Measurements from ENCODE around the gene UBASH3B.
"Not testable (repeated sequence)": the region's sequence is repeated elsewhere in the genome, so short reads cannot be mapped to it uniquely, and the experiment has no call there.

The UBASH3B gene, protein sequence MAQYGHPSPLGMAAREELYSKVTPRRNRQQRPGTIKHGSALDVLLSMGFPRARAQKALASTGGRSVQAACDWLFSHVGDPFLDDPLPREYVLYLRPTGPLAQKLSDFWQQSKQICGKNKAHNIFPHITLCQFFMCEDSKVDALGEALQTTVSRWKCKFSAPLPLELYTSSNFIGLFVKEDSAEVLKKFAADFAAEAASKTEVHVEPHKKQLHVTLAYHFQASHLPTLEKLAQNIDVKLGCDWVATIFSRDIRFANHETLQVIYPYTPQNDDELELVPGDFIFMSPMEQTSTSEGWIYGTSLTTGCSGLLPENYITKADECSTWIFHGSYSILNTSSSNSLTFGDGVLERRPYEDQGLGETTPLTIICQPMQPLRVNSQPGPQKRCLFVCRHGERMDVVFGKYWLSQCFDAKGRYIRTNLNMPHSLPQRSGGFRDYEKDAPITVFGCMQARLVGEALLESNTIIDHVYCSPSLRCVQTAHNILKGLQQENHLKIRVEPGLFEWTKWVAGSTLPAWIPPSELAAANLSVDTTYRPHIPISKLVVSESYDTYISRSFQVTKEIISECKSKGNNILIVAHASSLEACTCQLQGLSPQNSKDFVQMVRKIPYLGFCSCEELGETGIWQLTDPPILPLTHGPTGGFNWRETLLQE

DNA sequence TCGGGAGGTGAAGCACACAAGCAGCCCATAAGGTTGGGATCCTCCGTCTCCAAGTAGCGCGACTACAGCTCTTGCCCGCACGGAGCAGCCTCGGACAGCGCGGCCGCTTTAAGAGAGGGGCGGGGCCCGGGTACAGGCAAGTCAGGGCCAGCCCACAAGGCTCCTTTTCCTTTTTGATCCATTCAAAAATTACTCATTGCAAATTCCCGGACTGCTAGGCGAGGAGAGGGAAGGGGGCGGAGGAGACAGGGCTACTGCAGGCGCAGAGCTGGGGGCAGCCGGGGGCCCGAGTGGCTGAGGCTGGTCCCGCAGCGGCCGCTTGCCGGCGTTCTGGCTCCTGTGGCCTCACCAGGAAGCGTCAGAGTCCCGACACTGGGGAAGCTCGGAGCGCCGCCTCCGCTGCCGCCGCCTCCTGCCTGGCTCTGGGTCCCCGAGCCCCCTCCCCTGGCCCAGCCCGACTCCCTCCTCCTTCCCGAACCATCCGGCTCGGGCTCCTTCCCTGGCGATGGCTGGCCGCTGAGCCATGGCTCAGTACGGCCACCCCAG, at the start of gene UBASH3B:
Gene UBASH3B, plus strand, starts transcription at position 196 of the 546 bp plus-strand sequence. Its CDS starts 328 bp downstream, at position 524.
- peak; percentile 58 for DNase-seq

DNA sequence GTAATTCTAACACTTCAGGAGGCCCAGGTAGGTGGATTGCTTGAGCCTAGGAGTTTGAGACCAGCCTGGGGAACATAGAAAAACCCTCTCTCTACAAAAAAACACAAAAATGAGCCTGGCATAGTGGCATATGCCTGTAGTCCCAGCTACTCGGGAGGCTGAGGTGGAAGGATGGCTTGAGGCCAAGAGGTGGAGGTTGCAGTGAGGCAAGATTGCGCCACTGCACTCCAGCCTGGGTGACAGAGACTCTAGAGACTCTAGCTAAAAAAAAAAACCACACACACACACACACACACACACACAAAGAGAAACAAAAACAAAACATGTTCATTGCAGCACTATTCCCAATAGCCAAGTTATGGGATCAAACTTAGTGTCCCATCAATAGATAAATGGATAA, 48.4 kb upstream of the UBASH3B start:
- not testable (repeated sequence) for DNase-seq

DNA sequence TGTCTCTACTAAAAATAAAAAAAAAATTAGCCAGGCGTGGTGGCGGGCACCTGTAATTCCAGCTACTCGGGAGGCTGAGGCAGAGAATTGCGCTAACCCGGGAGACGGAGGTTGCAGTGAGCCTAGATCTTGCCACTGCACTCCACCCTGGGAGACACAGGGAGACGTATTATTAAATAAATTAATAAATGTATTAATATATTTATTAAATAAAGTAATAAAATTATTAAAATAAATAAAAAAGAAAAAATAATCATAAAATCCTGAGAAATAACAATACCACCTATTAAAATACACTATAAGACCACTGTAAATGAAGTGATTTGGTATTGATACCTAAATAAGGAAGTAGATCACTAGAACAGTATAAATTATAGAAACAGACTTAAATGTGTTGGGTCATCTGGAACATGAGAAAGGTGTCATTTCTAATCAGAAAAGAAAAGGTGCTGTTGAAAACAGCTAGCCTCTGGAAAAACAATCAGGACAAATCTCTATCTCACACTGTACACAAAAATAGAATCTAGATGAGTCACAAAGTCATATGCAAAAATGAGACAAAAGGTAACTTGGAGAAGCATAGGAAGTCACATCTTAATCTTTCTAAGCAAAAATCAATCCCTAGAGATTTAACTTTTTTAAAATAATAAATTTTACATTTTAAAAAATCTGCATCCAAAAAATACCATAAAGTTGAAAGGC, 43.2 kb upstream of the UBASH3B start:
- no peak for DNase-seq

DNA sequence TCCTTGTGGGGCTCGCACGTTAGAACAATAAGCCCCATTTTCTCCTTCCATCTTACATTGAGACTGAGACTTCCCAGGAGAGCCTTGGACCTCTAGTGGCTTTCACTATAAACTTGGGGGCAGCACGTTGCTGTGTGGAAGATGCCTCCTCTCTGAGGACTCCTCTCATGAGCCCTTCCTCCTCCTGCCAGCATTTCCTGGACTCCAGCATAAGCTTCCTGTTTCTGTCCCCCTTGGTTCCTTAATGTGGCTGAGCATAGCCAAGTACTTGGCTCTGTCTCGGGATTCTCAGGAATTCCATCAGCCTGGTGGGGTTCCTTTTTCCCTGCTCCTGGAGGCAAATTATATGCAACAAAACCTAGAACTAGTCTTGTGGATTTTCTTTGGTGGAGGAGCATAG, 38.8 kb upstream of the UBASH3B start:
- no peak for DNase-seq

DNA sequence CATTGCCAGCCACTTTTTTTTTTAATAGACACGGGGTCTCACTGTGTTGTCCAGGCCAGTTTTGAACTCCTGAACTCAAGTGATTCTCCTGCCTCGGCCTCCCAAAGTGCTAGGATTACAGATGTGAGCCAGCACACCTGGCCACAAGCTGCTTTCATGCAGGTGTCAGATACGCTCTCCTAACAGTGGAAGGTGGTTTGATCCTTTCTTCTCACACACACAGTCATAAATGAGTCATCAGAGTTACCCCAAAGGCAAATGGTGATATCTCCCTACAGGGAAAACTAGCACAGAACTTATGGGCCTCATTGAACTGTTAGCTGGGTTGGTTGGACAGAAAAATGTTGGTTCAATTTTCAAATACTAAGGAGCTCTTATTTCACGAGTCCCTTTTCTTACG, 38.2 kb upstream of the UBASH3B start:
- no peak for DNase-seq

DNA sequence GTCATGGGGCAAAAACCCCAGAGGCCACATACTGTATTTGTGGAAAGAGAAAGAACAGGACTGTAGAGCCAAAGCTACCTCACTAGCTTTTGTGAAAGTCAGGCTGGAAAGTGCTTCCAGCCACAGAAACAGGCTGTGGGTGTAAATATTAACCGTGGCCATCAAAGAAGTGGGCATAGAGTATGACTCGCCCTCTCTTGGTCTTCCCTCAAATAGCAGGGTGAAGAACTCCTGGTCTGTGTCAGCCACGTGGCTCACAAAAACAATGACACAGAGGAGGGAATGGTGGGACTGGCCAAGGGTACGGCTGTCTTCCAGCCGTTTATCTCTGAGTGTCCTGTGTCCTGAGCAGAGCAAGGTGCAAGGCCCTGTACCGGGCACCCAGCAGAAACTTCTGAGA, 37.6 kb upstream of the UBASH3B start:
- no peak for DNase-seq

DNA sequence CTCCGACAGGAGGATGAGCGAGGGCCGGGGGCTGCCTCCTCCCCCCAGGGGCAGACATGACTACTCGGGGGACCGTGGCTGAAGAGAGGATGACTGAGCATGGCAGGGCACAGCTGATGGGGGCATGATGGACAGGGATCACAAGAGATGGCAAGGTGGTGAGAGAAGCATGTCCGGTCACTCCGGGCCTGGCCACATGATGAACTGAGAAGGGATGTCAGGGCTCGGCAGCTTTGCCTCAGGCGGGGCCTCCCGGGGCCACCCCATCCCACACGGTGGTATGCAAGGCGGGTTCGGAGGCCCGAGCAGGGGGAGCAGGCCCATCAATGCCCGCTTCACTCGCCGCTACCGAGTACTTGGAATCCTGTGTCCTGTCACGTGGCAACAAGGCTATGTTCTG, 36.6 kb upstream of the UBASH3B start:
- DNase-seq: no peak

DNA sequence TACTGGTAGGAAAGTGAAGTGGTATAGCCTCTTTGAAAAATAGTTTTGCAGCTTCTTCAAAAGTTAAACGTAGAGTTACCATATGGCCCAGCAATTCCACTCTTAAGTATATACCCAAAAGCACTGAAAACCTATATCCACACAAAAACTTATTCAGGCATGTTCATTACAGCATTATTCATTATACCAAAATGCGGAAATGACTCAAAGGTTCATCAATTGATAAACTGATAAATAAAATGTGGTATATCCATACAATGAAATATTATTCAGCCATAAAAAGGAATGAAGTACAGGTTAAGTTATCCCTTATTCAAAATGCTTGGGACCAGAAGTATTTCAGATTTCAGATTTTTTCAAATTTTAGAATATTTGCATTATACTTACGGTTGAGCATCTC, 35.8 kb upstream of the UBASH3B start:
- DNase-seq: no peak

DNA sequence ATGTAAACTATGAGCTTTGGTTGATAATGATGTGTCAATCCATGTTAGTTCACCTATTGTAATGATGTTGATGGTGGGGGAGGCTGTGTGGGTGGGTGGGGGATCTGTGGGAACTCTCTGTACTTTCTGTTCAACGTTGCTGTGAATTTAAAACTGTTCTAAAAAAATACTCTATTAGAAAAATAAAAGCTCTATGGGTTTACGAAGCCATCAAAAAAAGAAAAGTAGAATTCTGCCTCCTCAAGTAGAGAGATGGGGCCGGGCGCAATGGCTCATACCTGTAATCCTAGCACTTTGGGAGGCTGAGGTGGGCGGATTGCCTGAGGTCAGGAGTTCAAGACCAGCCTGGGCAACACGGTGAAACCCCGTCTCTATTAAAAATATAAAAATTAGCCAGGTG, 30.0 kb upstream of the UBASH3B start:
- DNase-seq: not testable (repeated sequence)

DNA sequence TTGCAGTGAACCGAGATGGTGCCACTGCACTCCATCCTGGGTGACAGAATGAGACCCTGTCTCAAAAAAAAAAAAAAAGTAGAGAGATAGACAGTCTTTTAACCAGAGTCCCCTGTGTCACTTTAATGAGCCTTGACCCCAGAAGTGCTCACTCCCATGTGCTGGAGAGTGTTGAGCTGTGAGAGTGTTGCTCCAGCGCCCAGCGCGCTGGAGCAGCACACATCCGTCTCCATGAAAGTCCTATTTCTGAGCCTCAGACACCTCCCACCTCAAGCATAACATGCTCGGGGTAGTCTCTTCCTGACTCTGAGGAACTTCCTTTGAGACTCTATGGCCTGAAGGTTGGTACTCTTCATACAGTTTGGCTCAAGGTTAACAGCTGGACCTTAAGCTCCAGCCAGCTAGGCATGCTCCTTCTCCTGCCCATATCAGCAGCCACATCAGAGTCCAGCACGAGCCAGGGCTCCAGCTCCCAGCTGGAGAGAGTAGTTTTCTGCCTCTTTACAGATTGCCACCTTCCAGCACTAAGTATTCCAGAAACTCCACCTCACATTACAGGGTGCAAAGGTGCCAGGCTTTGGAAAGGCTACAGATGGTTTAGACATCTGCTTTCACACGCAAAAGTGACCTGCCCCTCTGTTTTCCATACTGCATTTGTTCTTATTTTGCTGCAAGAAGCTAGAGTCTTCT, 29.4 kb upstream of the UBASH3B start:
- DNase-seq: no peak

DNA sequence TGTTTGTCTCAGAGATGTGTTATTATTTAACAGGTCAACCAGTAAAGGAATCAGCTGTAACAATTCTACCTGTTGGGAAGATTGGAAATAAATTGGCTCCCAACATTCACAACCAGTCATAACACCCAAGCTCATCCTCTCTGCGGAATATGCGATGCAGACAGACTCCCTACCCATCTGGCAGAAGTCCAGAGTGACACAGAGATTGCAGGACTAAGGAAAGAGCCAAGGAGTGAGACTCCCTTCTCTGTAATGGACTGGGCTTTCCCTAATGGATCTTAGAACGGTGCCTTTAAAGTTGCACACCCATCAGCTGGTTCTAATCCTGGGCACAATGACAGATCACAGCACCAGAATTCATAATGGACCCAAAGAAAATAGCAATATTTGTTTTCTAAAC, 27.8 kb upstream of the UBASH3B start:
- DNase-seq: no peak

DNA sequence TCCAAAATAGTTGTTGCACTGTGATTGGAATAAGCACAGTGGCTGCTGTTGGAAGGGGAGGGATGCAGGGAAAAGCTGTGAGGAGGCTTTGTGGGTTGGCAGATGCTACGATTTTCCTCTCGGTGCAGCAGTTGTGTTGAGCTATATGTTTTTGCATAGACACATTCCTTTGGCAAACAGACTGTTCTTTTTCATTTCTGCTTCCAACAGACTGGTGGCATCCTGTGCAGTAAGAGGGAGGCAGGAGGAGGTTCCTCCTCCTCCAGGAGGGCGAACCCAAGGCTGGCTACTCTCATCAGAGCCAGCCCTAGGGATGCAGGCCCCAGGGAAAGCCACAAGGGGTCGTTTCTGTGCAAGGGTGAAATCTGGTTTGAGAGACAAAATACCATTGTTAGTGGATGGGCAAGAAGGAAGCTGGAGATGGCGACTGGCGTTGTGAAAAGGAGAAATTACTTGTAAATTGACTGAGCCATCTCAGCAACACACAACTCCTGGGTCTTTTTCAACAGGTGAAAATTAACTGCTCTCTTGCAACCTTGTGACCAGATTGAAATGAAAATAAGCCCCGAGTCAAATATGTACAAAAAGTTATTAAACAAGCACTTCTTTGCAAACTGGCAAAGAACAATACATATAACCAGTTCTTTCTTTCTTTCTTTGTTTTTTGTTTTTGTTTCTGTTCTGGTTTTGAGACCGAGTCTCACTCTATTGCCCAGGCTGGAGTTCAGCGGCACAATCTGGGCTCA, 26.5 kb upstream of the UBASH3B start:
- DNase-seq: peak; percentile 64

DNA sequence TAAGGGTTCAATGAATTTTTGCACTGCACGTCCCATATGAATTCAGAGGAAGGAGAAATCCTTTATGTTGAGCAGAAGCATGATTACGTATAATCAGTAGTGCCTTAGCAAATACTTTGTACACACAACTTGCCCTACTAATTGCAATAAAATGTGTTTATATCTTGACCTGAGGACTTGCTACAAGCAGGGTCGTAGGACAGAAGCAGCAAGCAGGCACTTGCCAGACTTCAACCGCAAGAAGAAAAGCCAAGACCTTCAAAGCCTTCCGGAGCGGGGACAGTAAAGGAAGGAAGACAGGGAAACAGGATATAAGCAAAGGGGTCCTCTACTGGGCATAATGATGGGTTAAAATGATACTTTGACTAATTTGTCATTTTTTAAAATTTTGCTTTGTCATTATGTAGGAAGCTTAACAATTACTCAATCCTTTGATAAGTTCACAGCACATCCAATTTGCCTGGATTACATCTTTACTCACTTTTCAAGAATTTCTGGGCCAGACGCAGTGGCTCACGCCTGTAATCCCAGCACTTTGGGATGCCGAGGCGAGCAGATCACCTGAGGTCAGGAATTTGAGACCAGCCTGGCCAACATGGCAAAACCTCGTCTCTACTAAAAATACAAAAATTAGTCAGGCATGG, 23.2 kb upstream of the UBASH3B start:
- DNase-seq: no peak

DNA sequence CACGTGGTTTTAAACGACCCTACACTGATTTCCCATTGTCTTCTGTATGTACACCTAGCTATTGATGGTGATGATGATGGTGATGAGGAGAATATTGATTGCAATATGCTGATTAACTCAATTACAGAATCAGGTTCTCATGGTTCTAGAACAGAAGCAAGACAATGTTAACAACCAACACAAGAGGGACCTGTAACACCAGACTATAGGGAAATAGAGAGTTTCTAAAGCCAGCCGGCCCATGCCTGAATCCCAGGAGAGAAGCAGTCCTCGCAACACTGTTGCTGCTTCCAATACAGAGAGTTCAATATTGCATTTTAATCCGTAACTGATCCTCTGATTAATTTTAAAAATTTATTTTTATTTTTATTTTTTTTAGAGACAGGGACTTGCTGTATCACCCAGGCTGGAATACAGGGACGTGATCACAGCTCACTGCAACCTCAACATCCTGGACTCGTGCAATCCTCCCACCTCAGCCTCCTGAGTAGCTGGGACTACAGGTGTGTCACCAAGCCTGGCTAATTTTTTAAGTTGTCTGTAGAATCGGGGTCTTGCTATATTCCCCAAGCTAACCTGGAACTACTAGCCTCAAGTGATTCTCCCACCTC, 22.2 kb upstream of the UBASH3B start:
- DNase-seq: no peak

DNA sequence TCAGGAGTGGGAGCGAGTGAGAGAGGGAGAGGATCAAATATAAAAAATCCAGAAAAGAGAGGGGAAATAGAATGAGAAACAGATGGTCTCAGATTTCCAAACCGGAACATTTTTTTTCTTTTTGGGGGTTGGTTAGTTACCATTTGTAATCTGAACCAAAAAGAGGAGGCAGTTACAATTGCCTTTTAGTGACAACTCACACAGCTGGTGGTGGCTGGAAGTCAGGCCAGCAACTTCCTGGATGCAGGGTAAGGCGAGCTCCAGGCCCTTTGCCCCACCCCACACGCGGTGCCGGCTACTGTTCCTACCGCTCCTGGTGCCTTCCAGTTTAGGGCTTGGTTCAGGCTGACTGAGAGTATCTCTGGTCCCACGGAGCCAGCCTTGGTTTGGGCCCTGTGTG, 21.0 kb upstream of the UBASH3B start:
- DNase-seq: no peak

DNA sequence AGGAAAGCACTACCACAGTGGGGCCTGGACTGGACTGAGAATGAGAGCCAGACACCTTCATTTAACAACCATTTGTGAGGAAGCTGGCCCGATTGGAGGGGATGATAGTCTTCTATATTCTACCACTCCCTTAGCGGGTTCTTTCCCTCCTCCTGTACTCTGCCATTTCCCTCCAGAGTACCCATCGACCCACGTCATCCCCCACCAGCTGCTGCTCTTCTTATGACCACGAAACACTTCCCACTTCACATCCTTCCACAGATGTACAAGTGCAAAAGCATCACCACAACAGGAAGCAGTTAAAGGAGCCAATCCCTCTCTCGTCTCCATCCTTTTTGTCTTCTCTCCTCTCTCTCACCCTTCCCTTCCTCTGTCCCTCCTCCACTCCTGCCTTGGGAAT, 18.0 kb upstream of the UBASH3B start:
- no peak for DNase-seq

DNA sequence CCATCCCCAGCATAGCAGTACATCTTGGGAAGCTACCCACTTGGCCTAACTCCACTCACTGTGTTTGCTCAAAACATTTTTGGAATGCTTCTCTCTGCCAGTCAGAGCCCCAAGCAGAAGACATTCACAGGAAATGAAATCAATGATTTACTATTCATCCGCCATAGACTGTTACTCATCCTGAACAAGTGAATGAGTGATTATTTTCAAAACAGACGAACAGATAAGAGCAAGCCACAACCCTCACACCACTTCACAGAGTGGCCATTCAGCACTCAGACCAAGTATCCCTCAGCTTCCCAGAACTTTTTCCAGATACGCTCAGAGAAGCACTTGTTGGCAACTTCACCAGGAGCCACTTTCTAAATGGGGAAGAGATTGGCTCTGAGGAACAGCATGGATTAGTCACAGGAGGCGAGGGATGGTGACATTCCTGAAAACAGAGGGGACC, 13.0 kb upstream of the UBASH3B start:
- no peak for DNase-seq

DNA sequence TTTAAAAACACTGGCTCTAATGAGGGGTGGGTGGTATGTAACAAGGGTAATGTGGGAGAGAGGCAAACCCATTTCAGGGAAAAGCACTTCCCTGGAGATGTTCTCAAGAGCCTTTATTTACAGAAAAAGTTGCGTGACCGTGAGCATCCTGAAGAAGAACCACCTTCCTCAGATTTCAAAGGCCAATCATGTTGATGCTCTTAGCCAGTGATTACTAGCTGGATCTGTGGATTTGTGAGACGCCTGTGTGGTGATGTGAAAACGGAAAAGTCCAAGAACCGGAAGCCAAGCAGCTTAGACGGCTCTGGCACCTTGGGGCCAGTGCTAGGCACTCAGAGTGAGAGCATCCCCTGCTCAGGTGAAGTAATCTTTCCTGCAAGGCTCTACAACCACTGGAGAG, 12.6 kb upstream of the UBASH3B start:
- no peak for DNase-seq

DNA sequence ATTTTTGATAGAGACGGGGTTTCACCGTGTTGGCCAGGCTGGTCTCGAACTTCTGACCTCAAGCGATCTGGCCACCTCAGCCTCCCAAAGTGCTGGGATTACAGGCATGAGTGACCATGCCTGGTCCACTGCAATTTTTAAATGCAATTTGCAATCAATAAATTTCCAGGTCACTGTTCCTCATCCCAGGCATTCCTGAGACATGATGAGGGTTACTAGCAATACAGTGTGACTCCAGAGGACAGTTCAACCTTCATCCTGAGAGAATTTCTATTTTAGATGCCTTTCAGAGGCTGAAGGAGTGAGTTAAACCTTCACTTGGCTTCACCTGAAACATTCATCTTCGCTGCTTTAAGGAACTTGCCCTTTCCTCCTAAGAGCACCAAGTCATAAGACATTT, 9.7 kb upstream of the UBASH3B start:
- no peak for DNase-seq

DNA sequence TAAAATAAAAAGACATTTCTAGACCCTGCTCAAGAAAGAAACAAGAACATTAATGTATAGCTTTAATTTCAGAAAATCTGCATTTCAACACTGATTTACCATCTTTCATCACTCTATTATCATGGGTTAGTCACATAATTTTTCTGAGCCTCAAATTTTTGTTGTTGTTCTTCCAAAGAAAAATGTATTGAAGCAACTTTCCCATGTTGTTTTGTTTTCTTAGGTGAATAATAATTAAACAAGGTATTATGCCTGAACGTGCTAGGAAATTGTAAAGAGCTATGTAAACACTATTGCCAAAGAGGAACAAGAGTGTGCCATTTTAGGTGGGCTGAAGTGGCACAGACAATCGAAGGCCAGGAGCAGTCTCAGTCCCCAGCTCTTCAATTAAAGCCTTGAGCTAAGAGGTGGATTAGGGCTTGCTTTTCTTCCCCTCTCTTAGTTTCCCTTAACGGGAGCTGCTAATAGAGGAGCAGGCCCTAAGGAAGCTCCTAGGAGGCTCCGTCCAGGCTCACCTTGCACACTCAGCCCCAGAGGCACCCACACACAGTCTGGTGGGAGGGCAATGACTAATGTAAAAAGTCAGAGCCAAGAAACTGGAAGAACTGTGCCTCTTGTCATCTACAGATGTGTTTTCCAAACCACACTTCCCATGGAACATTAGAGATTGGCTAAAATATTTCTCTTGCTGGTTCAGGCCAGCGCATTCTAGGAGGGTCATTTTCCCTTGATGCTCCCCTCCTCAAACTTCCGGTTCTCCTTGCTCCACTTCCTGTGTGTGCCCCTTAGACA, 8.8 kb upstream of the UBASH3B start:
- DNase-seq: no peak

Data from CD4-positive, alpha-beta T cell treated with Interferon gamma for 1 hour (primary cell).